ENCODE results near the gene AFAP1L2. TPM values are rescaled to one million over a fixed set of nuclear protein-coding genes. Genes with fewer than 3 reads are reported as not detected.

The AFAP1L2 gene
- total RNA-seq, 1 donor from 2014 or later = 6.4 TPM

- peaks cover 4% of the 10 kb centered on the region for H3K4me1 Mint-ChIP-seq (ENCODE audit: unreplicated experiment)
- DNase-seq (ENCODE audit: extremely low spot score, unreplicated experiment) = no peak
- no peaks in the 10 kb centered on the region for H3K27me3 Mint-ChIP-seq
- no peak overlapping the region for H3K4me3 Mint-ChIP-seq
- no peak for TF ChIP-seq CTCF (conservative IDR thresholded peaks at IDR 0.05)
- H3K36me3 Mint-ChIP-seq = peaks cover 33% of the 10 kb centered on the region
- no peak overlapping the region for H3K27ac Mint-ChIP-seq
- no peaks in the 10 kb centered on the region for H3K9me3 Mint-ChIP-seq
These were observed 37.9 kb upstream of the AFAP1L2 start for GRCh38 chr10:114442091-114442630.

- Mint-ChIP-seq H3K9me3 (no peaks in the 10 kb centered on the region), H3K4me1 (ENCODE audit: unreplicated experiment) (peaks cover 4% of the 10 kb centered on the region), H3K36me3 (peaks cover 37% of the 10 kb centered on the region)
These were observed 36.8 kb upstream of the AFAP1L2 start for GRCh38 chr10:114441107-114441506.

GRCh38 chr10:114437473-114438292, 33.4 kb upstream of the AFAP1L2 start:
- peaks cover 4% of the 10 kb centered on the region for H3K4me1 Mint-ChIP-seq (ENCODE audit: unreplicated experiment)
- H3K36me3 Mint-ChIP-seq = peaks cover 37% of the 10 kb centered on the region

More at GRCh38 chr10:114441107-114441506, 36.8 kb upstream of the AFAP1L2 start:
- TF ChIP-seq CTCF (conservative IDR thresholded peaks at IDR 0.05) = no peak
- Mint-ChIP-seq H3K27me3 (no peaks in the 10 kb centered on the region), H3K27ac (no peak overlapping the region), H3K4me3 (no peak overlapping the region)
- DNase-seq (ENCODE audit: extremely low spot score, unreplicated experiment) = no peak

DNA sequence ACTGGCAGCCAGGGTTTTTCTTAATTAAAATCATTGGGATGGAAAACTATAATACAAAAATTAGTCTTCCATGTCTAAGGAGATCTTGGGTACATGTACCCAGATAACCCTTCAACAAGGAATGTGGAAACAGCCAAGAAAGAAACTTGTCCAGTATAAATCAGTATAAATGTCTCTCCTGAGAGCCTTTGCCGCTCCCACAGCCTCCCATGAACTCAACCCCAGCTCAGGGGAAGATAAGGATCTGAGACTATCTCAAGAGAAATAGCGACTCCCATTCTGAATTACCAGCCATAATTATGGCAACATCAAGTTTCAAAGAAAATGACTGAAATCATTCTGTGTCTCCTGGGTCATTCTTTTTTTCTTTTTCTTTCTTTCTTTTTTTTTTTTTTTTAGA, 32.6 kb upstream of the AFAP1L2 start:
- Mint-ChIP-seq H3K4me3 (no peak overlapping the region), H3K36me3 (peaks cover 40% of the 10 kb centered on the region), H3K4me1 (ENCODE audit: unreplicated experiment) (no peaks in the 10 kb centered on the region), H3K27ac (no peak overlapping the region), H3K27me3 (no peaks in the 10 kb centered on the region), H3K9me3 (no peaks in the 10 kb centered on the region)
- no peak for DNase-seq (ENCODE audit: extremely low spot score, unreplicated experiment)
- no peak for TF ChIP-seq CTCF (conservative IDR thresholded peaks at IDR 0.05)

More at GRCh38 chr10:114437473-114438292, 33.4 kb upstream of the AFAP1L2 start:
- DNase-seq (ENCODE audit: extremely low spot score, unreplicated experiment) = no peak
- no peaks in the 10 kb centered on the region for H3K27me3 Mint-ChIP-seq
- H3K9me3 Mint-ChIP-seq = no peaks in the 10 kb centered on the region
- peak overlapping the region; percentile 2 for H3K27ac Mint-ChIP-seq
- peak; percentile 75 for TF ChIP-seq CTCF (conservative IDR thresholded peaks at IDR 0.05)
- H3K4me3 Mint-ChIP-seq = no peak overlapping the region

DNA sequence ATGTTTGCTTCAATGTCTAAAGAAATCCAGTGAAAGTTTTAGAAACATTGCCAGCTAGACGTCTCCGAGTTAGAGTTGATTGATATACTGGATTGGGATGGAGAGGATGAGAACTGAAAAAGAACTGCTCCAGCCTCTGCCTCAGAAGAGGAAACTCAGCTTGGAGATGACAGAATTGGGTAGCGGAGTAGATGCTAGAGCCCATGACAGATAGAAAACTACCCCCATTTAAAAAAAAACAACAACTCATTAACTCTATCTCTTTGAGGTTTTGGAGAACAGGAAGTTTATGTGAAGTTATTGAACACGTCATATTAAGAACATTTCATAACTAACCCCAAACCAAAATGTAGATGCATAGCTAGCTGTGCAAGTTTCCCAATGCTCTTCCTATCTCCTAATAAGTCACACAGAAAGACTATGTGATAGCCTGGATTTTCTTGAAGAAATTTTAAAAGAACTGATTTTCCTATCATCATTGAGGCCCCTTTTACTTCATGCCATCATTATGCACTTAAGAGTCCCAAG, 28.3 kb upstream of the AFAP1L2 start:
- no peak for TF ChIP-seq CTCF (conservative IDR thresholded peaks at IDR 0.05)
- Mint-ChIP-seq H3K36me3 (peaks cover 20% of the 10 kb centered on the region), H3K27ac (no peak overlapping the region), H3K4me3 (no peak overlapping the region), H3K4me1 (ENCODE audit: unreplicated experiment) (no peaks in the 10 kb centered on the region), H3K9me3 (no peaks in the 10 kb centered on the region), H3K27me3 (no peaks in the 10 kb centered on the region)
- no peak for DNase-seq (ENCODE audit: extremely low spot score, unreplicated experiment)
